Measurements from ENCODE around the gene FOXD4L6.
"Not testable (repeated sequence)": the region's sequence is repeated elsewhere in the genome, so short reads cannot be mapped to it uniquely, and the experiment has no call there.

DNA sequence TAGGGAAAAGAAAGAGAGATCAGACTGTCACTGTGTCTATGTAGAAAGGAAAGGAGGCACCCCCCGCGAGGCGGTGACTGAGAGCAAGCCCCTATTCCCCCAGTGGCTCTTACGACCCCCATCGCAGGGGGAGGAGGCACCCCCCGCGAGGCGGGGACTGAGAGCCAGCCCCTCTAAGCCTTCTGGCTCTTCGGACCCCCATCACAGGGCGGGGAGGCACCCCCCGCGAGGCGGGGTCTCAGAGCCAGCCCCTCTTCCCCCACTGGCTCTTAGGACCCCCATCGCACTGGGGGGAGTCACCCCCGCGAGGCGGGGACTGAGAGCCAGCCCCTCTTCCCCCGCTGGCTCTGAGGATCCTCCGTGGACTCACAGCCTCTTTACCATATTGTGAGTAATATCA is 23.9 kb downstream of the FOXD4L6 start:
- not testable (repeated sequence) for TF ChIP-seq CTCF, EP300, POLR2A (IDR thresholded peaks at IDR 0.05)

Measured in tibial nerve (tissue), 4 donors.